Stimulated activated CD4-positive, alpha-beta T cell treated with anti-CD3 and anti-CD28 coated beads, Interleukin-15, amount 100 ng/mL, for 48 hours (primary cell): Measurements from ENCODE around the gene CFAP74.
"Not testable (repeated sequence)": the region's sequence is repeated elsewhere in the genome, so short reads cannot be mapped to it uniquely, and the experiment has no call there.

Source experiments
- DNase-seq, 2 donors: peaks; one replicate each; pipeline ENCODE4 v3.0.0-alpha.2; 2020; ENCODE audit warnings: low read depth in 2 of 2

CFAP74 gene

GRCh38 chr1:1899266-1899966, 104.2 kb downstream of the CFAP74 start:
- DNase-seq: no peak

- no peak for DNase-seq
Observed at GRCh38 chr1:1898246-1898933, 105.2 kb downstream of the CFAP74 start.

GRCh38 chr1:1895456-1896336, 107.9 kb downstream of the CFAP74 start:
- no peak for DNase-seq

- DNase-seq: no peak
Observed at GRCh38 chr1:1895060-1895418, 108.5 kb downstream of the CFAP74 start.

GRCh38 chr1:1894354-1895059, 109.1 kb downstream of the CFAP74 start:
- no peak for DNase-seq

- no peak for DNase-seq
Observed at GRCh38 chr1:1893997-1894353, 109.6 kb downstream of the CFAP74 start.

- no peak for DNase-seq
Observed at GRCh38 chr1:1893291-1893985, 110.1 kb downstream of the CFAP74 start.

- no peak for DNase-seq
Observed at GRCh38 chr1:1892763-1893120, 110.8 kb downstream of the CFAP74 start.

GRCh38 chr1:1892079-1892762, 111.4 kb downstream of the CFAP74 start:
- no peak for DNase-seq

GRCh38 chr1:1891349-1892078, 112.1 kb downstream of the CFAP74 start:
- peak; percentile 43 to 60 for DNase-seq

- DNase-seq: peak; percentile 68 to 83
Observed at GRCh38 chr1:1890506-1891348, 112.9 kb downstream of the CFAP74 start, which contains the start of gene GNB1. Gene GNB1 (minus strand): TSS chr1:1891087. CDS start chr1:1825453, 65,634 bp downstream.

- no peak for DNase-seq
Observed at GRCh38 chr1:1889847-1890505, 113.6 kb downstream of the CFAP74 start.

GRCh38 chr1:1889090-1889750, 114.4 kb downstream of the CFAP74 start:
- no peak for DNase-seq

GRCh38 chr1:1883890-1884289, 119.7 kb downstream of the CFAP74 start:
- DNase-seq: not testable (repeated sequence)

GRCh38 chr1:1883092-1883873, 120.3 kb downstream of the CFAP74 start:
- no peak for DNase-seq

- DNase-seq: no peak
Observed at GRCh38 chr1:1881727-1882126, 121.9 kb downstream of the CFAP74 start.

GRCh38 chr1:1880617-1881312, 122.8 kb downstream of the CFAP74 start:
- no peak for DNase-seq
